ENCODE results near the gene NRG2. TPM values are rescaled to one million over a fixed set of nuclear protein-coding genes. Genes with fewer than 3 reads are reported as not detected.

NRG2 gene
- total RNA-seq, 4 donors from 2014 or later = 0.66 to 4.9 (median 2.5) TPM

- Histone ChIP-seq H3K4me3 (no peak overlapping the region), H3K27ac (no peak overlapping the region), H3K27me3 (peaks cover 0 to 19% (median 0%) of the 10 kb centered on the region in 4 donors), H3K36me3 (no peaks in the 10 kb centered on the region), H3K4me1 (peaks cover 0 to 11% (median 0%) of the 10 kb centered on the region in 3 donors), H3K9me3 (no peaks in the 10 kb centered on the region)
- intact Hi-C loops (cut with DNase I) = no loop called here
- 38 to 53% methylated on average over 5 of the region's 5 CpGs for WGBS, 2 donors
- TF ChIP-seq POLR2A (IDR thresholded peaks at IDR 0.05) = no peak
- TF ChIP-seq CTCF (IDR thresholded peaks at IDR 0.05) = no peak
- DNase-seq = no peak
Measured at GRCh38 chr5:139843991-139844390, 199.1 kb downstream of the NRG2 start.

- no peak overlapping the region for H3K27ac ChIP-seq
- H3K36me3 ChIP-seq = no peaks in the 10 kb centered on the region
- H3K4me3 ChIP-seq = no peak overlapping the region
- H3K27me3 ChIP-seq = peaks cover 0 to 19% (median 0%) of the 10 kb centered on the region in 4 donors
- no peak for DNase-seq
- TF ChIP-seq POLR2A (IDR thresholded peaks at IDR 0.05) (no peak), CTCF (IDR thresholded peaks at IDR 0.05) (no peak)
- H3K4me1 ChIP-seq = peaks cover 0 to 5% (median 0%) of the 10 kb centered on the region in 3 donors
- intact Hi-C loops (cut with DNase I) = no loop called here
- 95 to 99% methylated on average over 6 to 7 of the region's 7 CpGs for WGBS, 2 donors
- no peaks in the 10 kb centered on the region for H3K9me3 ChIP-seq
Measured at GRCh38 chr5:139842321-139842720, 200.8 kb downstream of the NRG2 start.

- no peak for TF ChIP-seq CTCF (IDR thresholded peaks at IDR 0.05)
- no peak for TF ChIP-seq POLR2A (IDR thresholded peaks at IDR 0.05)
- Histone ChIP-seq H3K4me3 (no peak overlapping the region), H3K27me3 (peaks cover 0 to 16% (median 0%) of the 10 kb centered on the region in 4 donors), H3K9me3 (no peaks in the 10 kb centered on the region), H3K36me3 (no peaks in the 10 kb centered on the region), H3K27ac (no peak overlapping the region), H3K4me1 (no peaks in the 10 kb centered on the region)
- 69 to 72% methylated on average over 4 of the region's 4 CpGs for WGBS, 2 donors
- DNase-seq = no peak
- intact Hi-C loops (cut with DNase I) = no loop called here
Measured at GRCh38 chr5:139841549-139841948, 201.6 kb downstream of the NRG2 start.

- TF ChIP-seq POLR2A (IDR thresholded peaks at IDR 0.05) = no peak
- no peak for TF ChIP-seq CTCF (IDR thresholded peaks at IDR 0.05)
- 80 to 86% methylated on average over 8 of the region's 8 CpGs for WGBS, 2 donors
- H3K27me3 ChIP-seq = peaks cover 0 to 26% (median 0%) of the 10 kb centered on the region in 4 donors
- no peak overlapping the region for H3K27ac ChIP-seq
- intact Hi-C loops (cut with DNase I) = no loop called here
- H3K4me1 ChIP-seq = no peaks in the 10 kb centered on the region
- no peak for DNase-seq
- H3K4me3 ChIP-seq = no peak overlapping the region
- no peaks in the 10 kb centered on the region for H3K9me3 ChIP-seq
- no peaks in the 10 kb centered on the region for H3K36me3 ChIP-seq
Measured at GRCh38 chr5:139839918-139840317, 203.2 kb downstream of the NRG2 start.

- H3K27ac ChIP-seq = no peak overlapping the region
- no peaks in the 10 kb centered on the region for H3K36me3 ChIP-seq
- TF ChIP-seq POLR2A (IDR thresholded peaks at IDR 0.05) (no peak), CTCF (IDR thresholded peaks at IDR 0.05) (no peak)
- no peak overlapping the region for H3K4me3 ChIP-seq
- no peaks in the 10 kb centered on the region for H3K9me3 ChIP-seq
- H3K27me3 ChIP-seq = peaks cover 0 to 24% (median 0%) of the 10 kb centered on the region in 4 donors
- H3K4me1 ChIP-seq = no peaks in the 10 kb centered on the region
- WGBS, 2 donors = 88% methylated on average over 12 to 14 of the region's 16 CpGs
- no peak for DNase-seq
- intact Hi-C loops (cut with DNase I) = no loop called here
Measured at GRCh38 chr5:139839232-139839815, 203.8 kb downstream of the NRG2 start.

Measured in esophagus squamous epithelium (tissue), 5 donors.